ENCODE results near the gene GIPC2.

Gene GIPC2

GRCh38 chr1:78176448-78176847 lies 130.7 kb downstream of the GIPC2 start:
- peak; percentile 48 for DNase-seq (ENCODE audit: low read depth)
- no peak overlapping the region for H3K4me3 ChIP-seq (ENCODE audit: low read depth, low read length)
- in situ Hi-C loops (cut with HindIII; ENCODE audit: low sequenced_read_pairs) = no loop called here
- no peak for TF ChIP-seq CTCF (IDR thresholded peaks at IDR 0.05; ENCODE audit: low read depth, low read length, missing control alignments)

- in situ Hi-C loops (cut with HindIII; ENCODE audit: low sequenced_read_pairs) = no loop called here
These were observed 132.0 kb downstream of the GIPC2 start for GRCh38 chr1:78177708-78178270.

GRCh38 chr1:78178816-78179215 lies 133.1 kb downstream of the GIPC2 start:
- TF ChIP-seq CTCF (IDR thresholded peaks at IDR 0.05; ENCODE audit: low read depth, low read length, missing control alignments) = no peak
- in situ Hi-C loops (cut with HindIII; ENCODE audit: low sequenced_read_pairs) = no loop called here
- no peak for DNase-seq (ENCODE audit: low read depth)
- no peak overlapping the region for H3K4me3 ChIP-seq (ENCODE audit: low read depth, low read length)

More at GRCh38 chr1:78177708-78178270, 132.0 kb downstream of the GIPC2 start:
- H3K4me3 ChIP-seq (ENCODE audit: low read depth, low read length) = no peak overlapping the region
- no peak for DNase-seq (ENCODE audit: low read depth)
- TF ChIP-seq CTCF (IDR thresholded peaks at IDR 0.05; ENCODE audit: low read depth, low read length, missing control alignments) = no peak

GRCh38 chr1:78184460-78185072 lies 138.8 kb downstream of the GIPC2 start:
- in situ Hi-C loops (cut with HindIII; ENCODE audit: low sequenced_read_pairs) = no loop called here
- no peak overlapping the region for H3K4me3 ChIP-seq (ENCODE audit: low read depth, low read length)
- TF ChIP-seq CTCF (IDR thresholded peaks at IDR 0.05; ENCODE audit: low read depth, low read length, missing control alignments) = no peak
- no peak for DNase-seq (ENCODE audit: low read depth)

Data from astrocyte of the cerebellum (primary cell).